HG02588 (cell line): Measurements from ENCODE around the gene VPS26B.
"Not testable (repeated sequence)": the region's sequence is repeated elsewhere in the genome, so short reads cannot be mapped to it uniquely, and the experiment has no call there.

Experiments used
- ATAC-seq: cut with Tn5 transposase; IDR thresholded peaks from one replicate; pipeline ENCODE4 v1.9.1; 2021; ENCODE audit warnings: mild to moderate bottlenecking, moderate library complexity; ENCODE audit not compliant: unreplicated experiment

The VPS26B gene

DNA sequence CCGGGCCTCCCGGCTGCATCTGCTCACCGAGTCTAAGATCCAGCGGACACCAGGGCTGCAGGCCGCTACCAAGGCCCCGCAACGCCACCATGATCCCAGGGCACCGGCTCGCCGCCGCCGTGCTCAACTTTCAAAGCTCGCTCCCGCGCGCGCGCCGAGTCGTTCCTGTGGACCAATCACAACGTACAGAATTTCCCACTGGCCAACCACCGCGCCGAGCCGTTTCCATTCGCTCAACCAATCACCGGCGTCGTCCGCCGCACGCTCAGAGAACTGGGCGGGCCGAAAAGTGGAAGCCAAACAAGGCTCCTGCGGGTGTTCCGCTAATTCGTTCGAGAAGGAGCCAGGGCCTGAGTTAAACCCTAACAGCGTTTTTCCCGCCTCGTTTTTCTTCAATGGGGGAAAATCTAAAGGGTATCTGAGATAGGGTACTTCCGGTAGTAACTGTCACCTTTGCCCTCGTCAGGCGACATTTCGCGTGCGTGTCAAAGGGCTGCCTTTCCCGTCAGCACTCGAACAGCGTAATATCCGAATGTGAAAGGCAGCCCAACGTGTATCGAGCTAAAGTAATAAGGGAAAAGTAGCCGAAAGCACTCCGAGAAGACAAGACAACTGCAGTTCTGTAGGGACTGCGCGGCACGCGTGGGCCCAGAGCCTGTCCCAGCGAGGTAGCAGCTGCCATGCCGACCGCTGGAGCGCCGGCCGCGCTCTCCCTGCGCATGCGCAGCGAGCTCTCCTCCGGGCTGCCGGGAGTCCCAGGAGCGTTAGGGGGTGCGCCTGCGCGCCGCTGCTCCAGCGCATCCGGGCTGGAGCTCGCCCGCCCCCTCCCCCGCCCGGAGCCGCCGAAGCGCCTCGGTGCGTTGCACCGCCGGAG is at the start of gene VPS26B, which contains the start of gene NCAPD3:
VPS26B (plus strand) TSS at position 836 of the 874 bp plus-strand sequence. CDS start 452 bp downstream, outside the sequence.
NCAPD3 (minus strand) TSS at position 132 of the 874 bp plus-strand sequence; CDS start at position 91, 41 bp downstream.
- peak; percentile 71 for ATAC-seq

DNA sequence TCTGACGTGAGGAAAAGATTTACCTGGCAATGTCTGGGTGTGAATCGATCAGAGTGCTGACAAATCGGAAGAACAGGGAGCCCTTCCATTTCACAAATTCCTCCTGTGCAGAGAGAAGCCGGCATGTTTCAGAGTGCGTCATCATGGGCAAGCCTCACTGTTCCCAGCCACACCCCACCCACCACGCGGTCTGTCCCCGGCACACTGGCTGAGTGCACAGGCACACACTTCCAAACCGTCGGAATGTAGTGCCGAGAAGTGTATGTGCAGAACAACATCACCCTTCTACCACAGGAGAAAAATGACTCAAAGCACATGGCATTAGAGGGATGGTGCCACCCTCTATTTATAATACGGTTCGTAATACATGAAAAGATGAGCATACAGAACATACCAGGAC is 48.2 kb upstream of the VPS26B start:
- ATAC-seq, result no peak

DNA sequence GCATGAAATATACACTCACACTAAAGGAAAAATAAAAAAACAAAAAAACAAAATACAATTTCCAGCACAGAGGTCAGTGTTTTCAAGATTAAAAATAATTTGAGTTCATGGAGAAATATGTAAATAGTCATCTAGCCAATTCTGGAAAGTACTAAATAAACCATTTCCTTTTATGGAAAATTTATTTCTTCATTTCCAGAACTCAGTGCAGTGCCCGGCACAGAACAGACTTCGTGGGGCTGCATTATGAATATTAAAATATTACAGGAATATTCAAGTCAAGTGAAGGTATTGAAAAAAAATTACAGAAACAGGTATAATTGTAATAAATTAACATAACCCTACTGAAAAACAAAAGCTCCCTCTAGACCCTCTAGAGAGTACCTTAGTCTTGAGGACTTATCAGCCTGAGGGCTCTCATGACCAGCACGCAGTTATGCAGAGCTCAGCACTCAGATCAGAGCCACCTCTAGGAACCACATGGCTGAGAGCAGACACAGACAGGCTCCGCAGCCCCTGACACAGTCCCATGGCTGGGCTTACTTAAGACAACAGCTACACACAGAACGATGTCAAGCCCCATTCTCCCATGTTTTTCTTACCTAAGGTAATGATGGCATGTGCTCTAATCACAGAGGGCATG is 46.3 kb upstream of the VPS26B start:
- no peak for ATAC-seq

DNA sequence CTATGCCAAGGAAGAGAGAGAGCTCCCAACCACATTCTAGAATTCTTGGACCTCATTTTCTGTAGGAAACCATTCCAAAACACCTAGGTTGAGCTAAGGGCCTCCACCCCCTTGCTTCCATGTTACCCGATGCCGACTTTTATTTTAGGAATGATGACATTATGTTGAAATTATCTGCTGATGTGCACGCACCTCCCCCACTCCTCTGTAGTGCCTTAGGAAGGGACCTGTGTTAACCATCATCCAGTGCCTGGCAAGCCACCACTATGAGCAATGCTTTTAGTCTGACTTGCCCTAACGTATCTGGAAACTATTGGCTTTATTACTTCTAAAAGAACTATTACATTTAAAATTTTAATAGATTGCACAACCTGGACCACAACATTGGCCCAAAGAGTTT is 42.8 kb upstream of the VPS26B start:
- no peak for ATAC-seq

DNA sequence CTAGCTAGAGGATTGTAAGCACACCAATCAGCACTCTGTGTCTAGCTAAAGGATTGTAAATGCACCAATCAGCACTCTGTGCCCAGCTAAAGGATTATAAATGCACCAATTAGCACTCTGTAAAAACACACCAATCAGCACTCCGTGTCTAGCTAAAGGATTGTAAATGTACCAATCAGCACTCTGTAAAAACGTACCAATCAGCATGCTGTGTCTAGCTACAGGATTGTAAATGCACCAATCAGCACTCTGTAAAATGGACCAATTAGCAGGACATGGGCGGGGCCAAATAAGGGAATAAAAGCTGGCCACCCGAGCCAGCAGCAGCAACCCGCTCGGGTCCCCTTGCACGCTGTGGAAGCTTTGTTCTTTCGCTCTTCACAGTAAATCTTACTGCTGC is 36.4 kb upstream of the VPS26B start:
- not testable (repeated sequence) for ATAC-seq

DNA sequence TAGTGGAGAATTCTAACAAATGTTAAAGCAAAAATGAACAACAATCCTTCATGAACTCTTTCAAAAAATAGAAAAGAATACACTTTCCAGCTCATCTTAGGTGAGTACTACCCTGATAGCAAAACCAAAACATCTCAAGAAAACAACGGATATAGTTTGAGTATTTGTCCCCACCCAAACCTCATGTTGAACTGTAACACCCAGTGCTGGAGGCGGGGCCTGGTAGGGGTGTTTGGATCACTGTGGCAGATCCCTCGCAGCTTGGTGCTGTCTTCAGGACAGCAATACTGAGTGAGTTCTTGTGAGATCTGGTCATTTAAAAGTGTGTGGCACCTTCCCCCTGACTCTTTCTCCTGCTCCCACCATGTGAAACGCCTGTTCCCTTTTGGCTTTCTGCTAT is 27.7 kb upstream of the VPS26B start:
- ATAC-seq, result no peak

DNA sequence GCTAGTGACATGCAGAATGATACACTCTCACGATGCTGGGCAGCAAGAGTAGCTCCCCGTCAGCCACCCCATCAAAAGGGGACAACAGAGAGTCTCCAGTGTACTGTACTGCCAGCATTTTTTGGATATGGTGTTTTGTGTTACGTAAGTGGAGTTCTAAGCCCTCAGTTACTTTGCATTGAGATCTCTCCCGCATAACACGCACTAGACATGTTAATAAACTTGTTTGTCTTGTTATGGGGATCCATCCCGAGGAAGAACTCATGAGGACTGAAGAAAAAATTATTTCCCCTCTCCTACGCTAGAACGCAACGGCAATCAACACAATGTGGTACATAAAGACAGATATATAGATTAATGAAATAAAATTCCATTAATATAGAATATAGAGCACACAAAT is 24.9 kb upstream of the VPS26B start:
- no peak for ATAC-seq

DNA sequence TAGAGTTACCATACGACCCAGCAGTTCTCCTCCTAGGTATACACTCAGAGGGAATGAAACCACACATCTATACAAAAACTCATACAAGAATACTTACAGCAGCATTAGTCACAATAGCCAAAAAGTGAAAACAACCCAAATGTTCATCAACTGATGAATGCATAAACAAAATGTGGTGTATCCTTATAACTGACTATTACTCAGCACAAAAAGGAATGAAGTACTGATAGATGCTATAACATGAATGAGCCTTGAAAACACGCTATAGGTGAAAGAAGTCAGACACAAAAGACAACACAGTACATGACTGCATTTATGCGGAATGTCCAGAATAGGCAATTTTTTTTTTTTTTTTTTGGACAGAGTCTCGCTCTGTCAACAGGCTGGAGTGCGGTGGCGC is 23.8 kb upstream of the VPS26B start:
- no peak for ATAC-seq

DNA sequence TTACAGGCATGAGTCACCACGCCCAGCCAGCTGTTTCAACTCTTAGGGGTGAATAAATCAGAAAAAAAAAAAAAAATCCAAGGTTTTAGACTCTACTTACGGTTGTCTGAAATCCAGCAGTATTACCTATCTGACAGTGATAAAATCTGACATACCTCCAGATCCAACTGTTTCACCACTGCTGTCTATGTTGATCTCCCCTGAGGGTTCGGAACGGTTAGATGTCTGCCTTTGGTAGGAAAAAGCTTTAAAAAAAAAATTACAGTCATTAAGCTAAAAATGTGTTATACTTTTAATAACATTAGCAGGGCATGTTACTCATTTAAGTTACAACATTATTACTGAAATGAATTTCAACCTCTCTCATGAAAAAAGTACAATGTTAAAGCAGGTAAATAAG is 21.8 kb upstream of the VPS26B start:
- no peak for ATAC-seq

DNA sequence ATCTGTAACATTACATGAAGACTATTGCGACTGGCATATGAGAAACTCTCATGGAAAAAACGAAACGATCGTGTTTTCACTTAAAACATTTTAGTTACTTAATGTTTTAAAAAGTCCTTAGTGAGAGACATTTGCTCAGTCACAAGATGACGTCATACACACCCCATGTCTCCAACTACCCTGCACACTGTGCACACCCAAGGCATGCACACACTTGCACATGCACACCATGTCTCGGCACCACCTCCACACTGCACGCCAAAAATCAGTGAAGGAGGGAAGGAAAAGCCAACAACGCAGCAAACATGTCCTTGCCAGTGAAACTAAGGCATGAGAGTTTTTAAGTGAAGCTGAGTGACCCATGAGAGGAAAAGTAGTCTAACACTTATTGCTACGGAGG is 18.7 kb upstream of the VPS26B start:
- no peak for ATAC-seq

DNA sequence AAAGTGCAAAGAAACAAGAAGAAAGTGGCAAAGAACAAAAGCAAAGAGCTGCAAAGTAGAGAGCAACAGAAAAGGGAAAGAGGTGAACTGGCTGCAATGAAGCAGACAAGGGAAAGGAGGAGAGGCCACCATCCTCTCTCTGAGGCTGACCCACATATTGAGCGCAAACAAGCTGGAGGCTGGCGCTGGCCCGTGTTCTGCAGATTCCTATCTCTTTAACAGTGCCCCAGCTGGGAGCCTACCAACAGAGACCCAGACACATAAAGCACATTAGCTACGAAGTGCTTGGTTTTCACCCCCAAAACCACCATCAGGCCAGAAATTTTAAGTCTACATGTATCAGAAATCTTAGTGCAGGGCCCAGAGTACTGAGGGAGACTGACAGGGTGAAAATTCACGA is 18.3 kb upstream of the VPS26B start:
- ATAC-seq, result no peak

DNA sequence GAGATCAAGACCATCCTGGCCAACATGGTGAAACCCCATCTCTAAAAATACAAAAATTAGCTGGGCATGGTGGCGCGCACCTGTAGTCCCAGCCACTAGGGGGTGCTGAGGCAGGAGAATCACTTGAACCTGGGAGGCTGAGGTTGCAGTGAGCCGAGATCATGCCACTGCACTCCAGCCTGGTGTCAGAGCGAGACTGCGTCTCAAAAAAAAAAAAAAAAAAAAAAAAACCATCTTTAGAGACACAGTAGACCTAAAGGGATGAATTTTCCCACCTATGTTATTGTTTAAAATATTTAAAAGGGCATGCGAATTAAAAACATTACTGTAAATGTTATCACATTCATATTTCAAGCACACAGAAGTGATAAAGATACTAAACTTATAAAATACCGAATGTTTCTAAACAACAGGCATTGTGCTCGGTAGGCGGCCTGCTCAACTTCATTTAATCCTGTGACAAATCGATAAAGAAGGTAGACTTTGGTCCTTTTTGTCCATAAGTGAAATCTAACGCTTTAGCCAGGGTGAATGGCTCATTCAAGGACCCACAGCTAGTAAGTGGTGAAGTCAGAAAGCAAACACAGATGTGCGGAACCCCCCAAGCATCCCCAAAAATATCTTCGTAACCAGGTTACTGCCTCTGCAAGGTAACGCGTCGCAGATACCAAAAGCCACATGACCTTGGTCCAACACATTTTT is 16.8 kb upstream of the VPS26B start:
- ATAC-seq, result no peak

DNA sequence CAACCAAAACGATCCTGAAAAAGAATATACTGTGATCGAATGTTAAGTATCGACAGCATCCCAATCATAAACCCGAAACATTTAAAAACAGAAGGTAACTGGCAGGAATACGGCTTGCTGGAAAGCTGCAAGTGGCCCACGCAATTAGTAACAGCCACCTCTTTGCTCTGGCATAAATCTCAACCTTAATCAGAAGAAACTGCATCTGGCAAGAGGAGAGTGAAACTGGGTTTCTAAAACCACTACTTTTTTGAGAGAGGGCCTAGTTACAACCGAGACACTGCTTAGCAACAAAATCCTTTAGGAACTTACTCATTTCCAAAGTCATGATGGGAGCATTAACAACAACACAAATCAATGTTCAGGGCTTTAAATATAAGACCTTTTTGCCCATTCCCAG is 8.6 kb upstream of the VPS26B start:
- no peak for ATAC-seq

DNA sequence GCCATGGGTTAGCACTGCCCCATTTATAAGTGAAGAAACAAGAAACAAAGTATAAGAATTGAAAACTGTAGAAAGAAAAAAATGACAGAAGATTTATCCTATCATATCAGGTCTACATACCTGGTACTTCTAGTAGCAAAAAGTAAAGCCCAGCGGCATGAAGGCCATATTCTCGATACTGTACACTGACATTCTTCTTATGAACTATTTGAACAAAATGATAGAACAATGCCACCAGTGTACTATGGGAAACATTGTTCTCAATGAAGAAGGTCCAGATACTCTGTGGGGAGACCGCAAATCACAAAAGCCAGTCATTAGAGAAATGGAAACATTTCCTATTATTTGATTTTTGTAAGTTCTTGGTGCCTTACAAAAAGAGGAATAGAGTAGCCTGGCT is 7.7 kb upstream of the VPS26B start:
- ATAC-seq, result no peak

DNA sequence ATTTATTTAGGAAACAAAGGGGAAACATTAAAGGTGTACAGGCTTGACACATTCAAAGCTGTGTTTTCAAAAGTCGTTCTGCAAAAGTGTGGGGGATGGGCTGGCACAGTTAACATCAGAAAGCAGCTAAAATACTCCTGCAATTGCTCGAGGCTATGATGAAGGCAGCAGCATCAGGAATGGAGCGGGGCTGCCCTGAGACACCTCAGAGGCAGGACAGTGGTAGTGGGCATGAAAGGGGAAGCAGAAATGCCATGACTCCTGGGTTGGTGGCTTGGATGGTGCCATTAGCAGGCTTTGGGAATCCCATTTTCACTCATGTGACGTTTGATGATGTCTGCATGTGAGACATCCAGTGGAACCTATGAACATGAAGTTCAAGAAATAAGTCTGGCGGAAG is 1.4 kb upstream of the VPS26B start:
- ATAC-seq, result no peak

DNA sequence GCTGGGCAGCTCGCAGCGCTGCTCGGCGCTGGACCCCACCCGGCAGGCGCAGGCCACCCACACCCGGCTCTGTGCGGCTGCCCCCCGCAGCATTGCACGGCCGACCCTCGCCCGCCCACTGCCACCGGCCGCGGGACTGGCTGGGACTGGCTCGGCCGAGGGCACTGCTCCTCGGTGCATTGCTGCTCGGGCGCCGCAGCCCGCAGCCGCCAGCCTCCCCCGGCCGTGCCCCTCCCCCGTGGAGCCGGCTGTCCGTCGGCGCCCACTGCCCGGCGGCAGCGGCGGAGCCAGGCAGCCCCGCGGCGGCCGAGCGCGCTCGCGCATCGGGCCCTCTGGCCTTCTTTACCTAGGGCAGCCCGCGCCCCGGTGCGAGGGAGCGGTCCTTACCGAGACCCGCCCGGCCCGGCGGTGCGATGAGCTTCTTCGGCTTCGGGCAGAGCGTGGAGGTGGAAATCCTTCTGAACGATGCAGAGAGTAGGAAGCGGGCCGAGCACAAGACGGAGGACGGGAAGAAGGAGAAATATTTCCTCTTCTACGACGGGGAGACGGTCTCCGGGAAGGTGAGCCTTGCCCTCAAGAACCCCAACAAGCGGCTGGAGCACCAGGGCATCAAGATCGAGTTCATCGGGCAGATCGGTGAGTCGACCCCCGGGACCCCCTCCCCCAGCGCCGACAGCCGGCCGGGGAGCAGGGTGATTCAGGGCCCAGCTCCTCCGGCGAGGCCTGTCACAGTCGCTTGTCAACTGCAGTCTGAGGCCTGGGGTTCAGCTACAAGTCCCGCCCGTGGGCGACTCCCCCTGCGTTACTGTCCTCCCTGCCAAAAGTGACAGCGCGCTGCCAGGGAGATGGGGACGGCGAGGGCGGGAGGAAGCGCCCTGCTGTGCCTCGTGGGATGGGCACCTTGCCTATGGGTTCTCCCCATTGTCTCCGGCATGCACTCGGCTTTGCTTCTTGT is 516 bp downstream of the VPS26B start:
- ATAC-seq, result peak; percentile 22

DNA sequence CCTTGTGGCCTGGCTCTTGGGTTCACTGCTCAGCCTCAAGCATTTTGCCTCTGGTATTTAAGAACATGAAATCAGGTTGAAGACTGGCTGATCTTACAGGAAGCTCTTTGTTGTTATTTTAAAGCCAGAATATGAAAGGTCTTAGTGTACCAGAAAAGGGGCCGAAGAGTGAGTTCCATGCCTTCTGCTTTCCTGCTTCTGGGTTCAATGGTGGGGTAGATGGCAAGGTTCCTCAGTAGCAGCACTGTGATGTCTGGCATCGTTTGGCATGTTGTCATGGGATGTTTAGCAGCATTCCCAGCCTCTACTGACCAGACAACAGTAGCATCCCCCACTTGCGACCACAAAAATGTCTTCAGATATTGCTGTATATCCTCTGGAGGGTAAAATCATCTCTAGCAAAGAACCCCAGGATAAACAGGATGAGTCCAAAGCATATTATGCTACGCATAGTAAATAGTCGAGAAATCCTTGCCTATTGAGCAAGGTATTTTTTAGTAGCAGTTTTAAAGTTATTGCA is 2.4 kb downstream of the VPS26B start:
- ATAC-seq, result no peak

DNA sequence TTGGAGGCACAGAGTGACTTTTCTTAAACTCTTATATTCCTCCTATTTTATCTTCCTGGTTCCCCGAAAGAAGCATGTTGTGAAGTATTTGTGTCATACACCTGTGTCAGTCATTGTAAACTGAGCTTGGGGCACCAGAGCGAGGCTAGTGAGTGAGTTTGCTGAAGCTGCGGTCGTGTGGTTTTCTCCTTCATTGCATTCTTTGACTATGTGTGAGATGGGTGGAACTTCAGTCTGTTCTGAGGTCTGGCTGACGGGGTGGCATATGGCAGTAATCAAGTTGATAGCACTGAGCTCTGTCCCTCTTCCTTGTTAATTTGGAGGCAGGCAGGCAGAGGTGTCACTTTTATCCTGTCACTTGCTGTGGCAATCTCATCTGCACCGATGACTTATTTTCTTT is 4.2 kb downstream of the VPS26B start:
- peak; percentile 46 for ATAC-seq

DNA sequence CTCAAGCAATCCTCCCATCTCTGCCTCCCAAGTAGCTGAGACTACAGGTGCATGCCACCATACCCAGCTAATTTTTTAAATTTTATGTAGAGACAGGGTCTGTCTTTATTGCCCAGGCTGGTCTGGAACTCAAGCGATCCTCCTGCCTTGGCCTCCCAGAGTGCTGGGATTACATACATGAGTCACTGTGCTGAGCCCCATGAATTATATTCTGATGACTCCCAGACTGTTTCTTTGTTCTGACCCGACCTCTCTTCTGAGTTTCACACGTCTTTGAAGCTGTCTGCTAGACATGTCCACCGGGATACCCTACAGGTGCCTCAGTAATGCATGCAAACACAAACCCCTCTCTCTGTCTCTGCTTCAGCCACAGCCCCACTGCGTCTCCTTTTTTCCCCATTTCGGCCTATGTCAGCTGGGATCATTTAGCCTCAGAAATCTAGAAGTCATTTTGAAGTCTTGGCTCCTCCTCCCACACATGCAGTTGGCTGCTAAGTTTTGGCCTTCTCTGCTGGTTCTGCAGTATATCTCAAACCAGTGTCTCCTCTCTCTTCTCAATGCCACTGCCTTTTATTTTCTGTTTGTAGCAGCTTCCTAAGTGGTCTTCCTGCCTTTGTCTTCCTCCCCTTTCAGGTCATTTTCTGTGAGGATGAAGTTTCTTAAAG is 4.8 kb downstream of the VPS26B start:
- ATAC-seq, result no peak

DNA sequence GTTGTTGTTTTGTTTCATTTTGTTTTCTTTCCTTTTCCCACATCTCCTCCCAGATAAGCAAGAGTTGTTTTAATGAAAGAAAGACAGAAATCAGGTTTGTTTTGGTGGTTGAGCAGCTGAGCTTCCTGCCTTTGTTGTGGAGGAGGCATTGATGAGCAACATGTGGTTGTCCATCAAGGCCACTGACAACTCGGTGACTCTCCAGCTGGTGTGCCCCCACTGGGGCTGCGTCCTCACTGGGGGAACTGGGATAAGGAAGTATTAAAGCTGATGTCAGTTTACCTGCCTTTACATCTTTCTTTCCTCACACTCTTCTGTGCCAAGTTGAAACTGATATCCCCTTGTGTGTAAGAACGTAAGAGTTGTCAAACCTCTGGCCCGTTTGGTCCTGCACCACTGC is 5.9 kb downstream of the VPS26B start:
- ATAC-seq, result no peak
